Activated CD8-positive, alpha-beta memory T cell treated with anti-CD3 and anti-CD28 coated beads, Interleukin-2, amount 50 U/mL, for 24 hours (primary cell): ENCODE measurements around the gene SLC39A6.

Experiments
- DNase-seq: peaks from one replicate; pipeline ENCODE4 v3.0.0-alpha.2; 2020; ENCODE audit errors: extremely low read depth

Gene SLC39A6

GRCh38 chr18:36064027-36064808 lies 64.9 kb downstream of the SLC39A6 start:
- no peak for DNase-seq

GRCh38 chr18:36058674-36059073 lies 70.5 kb downstream of the SLC39A6 start:
- no peak for DNase-seq
